EH (cell line): ENCODE results near the gene DEPP1.
A peak's percentile ranks its signal among the peaks of the same experiment; 100 is the strongest.
"Not testable (repeated sequence)": the region's sequence is repeated elsewhere in the genome, so short reads cannot be mapped to it uniquely, and the experiment has no call there.

Experiments used
- DNase-seq: peaks from one replicate; pipeline ENCODE4 v3.0.0-alpha.2; 2015; ENCODE audit warnings: low read depth

The DEPP1 gene

GRCh38 chr10:44978570-44979280 lies at the start of gene DEPP1:
TSS of gene DEPP1 (minus strand) at chr10:44978809. CDS start at chr10:44978030, 779 bp downstream.
- peak; percentile 94 for DNase-seq

GRCh38 chr10:45023426-45023825 lies 44.8 kb upstream of the DEPP1 start:
- peak; percentile 16 for DNase-seq

- DNase-seq: no peak
Measured at GRCh38 chr10:45015590-45015989, 37.0 kb upstream of the DEPP1 start.

GRCh38 chr10:45014557-45014956 lies 35.9 kb upstream of the DEPP1 start:
- DNase-seq: not testable (repeated sequence)

- DNase-seq: peak; percentile 89
Measured at GRCh38 chr10:45008524-45009161, 30.0 kb upstream of the DEPP1 start.

- no peak for DNase-seq
Measured at GRCh38 chr10:45006276-45007030, 27.8 kb upstream of the DEPP1 start.

- no peak for DNase-seq
Measured at GRCh38 chr10:45005284-45005683, 26.7 kb upstream of the DEPP1 start.

- no peak for DNase-seq
Measured at GRCh38 chr10:45004661-45005060, 26.1 kb upstream of the DEPP1 start.

GRCh38 chr10:45003432-45004000 lies 24.9 kb upstream of the DEPP1 start:
- no peak for DNase-seq

- DNase-seq: peak; percentile 71
Measured at GRCh38 chr10:45001381-45002148, 23.0 kb upstream of the DEPP1 start.

- DNase-seq: peak; percentile 62
Measured at GRCh38 chr10:45000752-45001380, 22.3 kb upstream of the DEPP1 start, which contains the start of gene ZNF22. TSS of gene ZNF22 (plus strand) at chr10:45000923. CDS start at chr10:45003369, 2,446 bp downstream.

- no peak for DNase-seq
Measured at GRCh38 chr10:45000138-45000751, 21.6 kb upstream of the DEPP1 start.

GRCh38 chr10:44998146-44998631 lies 19.6 kb upstream of the DEPP1 start:
- DNase-seq: no peak

- DNase-seq: no peak
Measured at GRCh38 chr10:44997105-44997748, 18.6 kb upstream of the DEPP1 start.

- peak; percentile 43 for DNase-seq
Measured at GRCh38 chr10:44995914-44996669, 17.5 kb upstream of the DEPP1 start.

- DNase-seq: no peak
Measured at GRCh38 chr10:44995581-44995913, 16.9 kb upstream of the DEPP1 start.

- no peak for DNase-seq
Measured at GRCh38 chr10:44994752-44995530, 16.3 kb upstream of the DEPP1 start.

- peak; percentile 83 for DNase-seq
Measured at GRCh38 chr10:44993922-44994751, 15.5 kb upstream of the DEPP1 start.
